Activated CD4-positive, alpha-beta T cell treated with anti-CD3 and anti-CD28 coated beads, Interleukin-2, amount 50 U/mL, for 48 hours (primary cell): ENCODE measurements around the gene RAB44.
"Not testable (repeated sequence)": the region's sequence is repeated elsewhere in the genome, so short reads cannot be mapped to it uniquely, and the experiment has no call there.

Experiments used
- DNase-seq, 2 experiments: peaks; one replicate each; pipeline ENCODE4 v3.0.0-alpha.2; 2020

RAB44 gene

GRCh38 chr6:36716476-36717093 lies 19.0 kb downstream of the RAB44 start:
- DNase-seq: no peak

- no peak for DNase-seq
These were observed 19.7 kb downstream of the RAB44 start for GRCh38 chr6:36717231-36717825.

- no peak for DNase-seq
These were observed 20.4 kb downstream of the RAB44 start for GRCh38 chr6:36717871-36718540.

- no peak for DNase-seq
These were observed 20.9 kb downstream of the RAB44 start for GRCh38 chr6:36718560-36718959.

- no peak for DNase-seq
These were observed 21.5 kb downstream of the RAB44 start for GRCh38 chr6:36719126-36719525.

GRCh38 chr6:36720251-36721141 lies 22.9 kb downstream of the RAB44 start:
- DNase-seq: no peak

GRCh38 chr6:36721369-36722140 lies 23.9 kb downstream of the RAB44 start:
- DNase-seq: no peak

- DNase-seq: no peak
These were observed 24.7 kb downstream of the RAB44 start for GRCh38 chr6:36722365-36722764.

- no peak for DNase-seq
These were observed 25.3 kb downstream of the RAB44 start for GRCh38 chr6:36722879-36723278.

- not testable (repeated sequence) for DNase-seq
These were observed 26.4 kb downstream of the RAB44 start for GRCh38 chr6:36723992-36724391.

GRCh38 chr6:36724514-36725390 lies 27.1 kb downstream of the RAB44 start:
- peak; percentile 80 to 83 for DNase-seq

- no peak for DNase-seq
These were observed 28.0 kb downstream of the RAB44 start for GRCh38 chr6:36725581-36725980.

- no peak for DNase-seq
These were observed 29.9 kb downstream of the RAB44 start for GRCh38 chr6:36727505-36728021.

GRCh38 chr6:36728289-36729160 lies 30.9 kb downstream of the RAB44 start:
- no peak for DNase-seq

GRCh38 chr6:36729161-36729524 lies 31.5 kb downstream of the RAB44 start:
- no peak for DNase-seq

GRCh38 chr6:36730424-36731380 lies 33.1 kb downstream of the RAB44 start:
- no peak for DNase-seq

GRCh38 chr6:36731622-36732310 lies 34.1 kb downstream of the RAB44 start:
- no peak for DNase-seq

GRCh38 chr6:36733300-36733699 lies 35.7 kb downstream of the RAB44 start:
- DNase-seq: no peak
